Measurements from ENCODE around the gene P2RY8. TPM values are rescaled to one million over a fixed set of nuclear protein-coding genes. Genes with fewer than 3 reads are reported as not detected.

The P2RY8 gene
- total RNA-seq, 1 donor from 2014 or later: 0.32 TPM

DNA sequence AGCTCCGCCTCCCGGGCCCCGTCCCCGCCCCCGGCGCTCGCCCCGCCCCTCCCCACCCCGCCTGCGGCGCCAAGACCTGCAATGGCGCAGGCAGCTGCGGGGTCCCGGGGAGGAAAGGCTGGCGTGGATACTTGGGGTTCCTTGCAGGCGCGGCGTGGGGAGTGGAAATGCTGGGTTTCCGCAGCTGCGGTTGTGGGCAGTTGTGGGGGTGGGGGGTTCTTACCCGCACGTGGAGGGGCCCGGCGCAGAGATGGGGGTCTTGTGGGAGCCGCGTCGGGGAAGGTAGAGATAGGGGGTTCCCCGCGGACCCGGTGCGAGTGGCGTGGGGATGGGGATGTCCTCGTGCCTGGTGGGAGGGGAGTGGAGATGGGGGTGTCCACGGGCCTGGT, 83.6 kb downstream of the P2RY8 start:
- H3K27me3 Mint-ChIP-seq (ENCODE audit: insufficient read depth, low read depth): peaks cover 3% of the 10 kb centered on the region
- H3K9me3 Mint-ChIP-seq: peaks cover 18% of the 10 kb centered on the region
- TF ChIP-seq, protein P1, sequence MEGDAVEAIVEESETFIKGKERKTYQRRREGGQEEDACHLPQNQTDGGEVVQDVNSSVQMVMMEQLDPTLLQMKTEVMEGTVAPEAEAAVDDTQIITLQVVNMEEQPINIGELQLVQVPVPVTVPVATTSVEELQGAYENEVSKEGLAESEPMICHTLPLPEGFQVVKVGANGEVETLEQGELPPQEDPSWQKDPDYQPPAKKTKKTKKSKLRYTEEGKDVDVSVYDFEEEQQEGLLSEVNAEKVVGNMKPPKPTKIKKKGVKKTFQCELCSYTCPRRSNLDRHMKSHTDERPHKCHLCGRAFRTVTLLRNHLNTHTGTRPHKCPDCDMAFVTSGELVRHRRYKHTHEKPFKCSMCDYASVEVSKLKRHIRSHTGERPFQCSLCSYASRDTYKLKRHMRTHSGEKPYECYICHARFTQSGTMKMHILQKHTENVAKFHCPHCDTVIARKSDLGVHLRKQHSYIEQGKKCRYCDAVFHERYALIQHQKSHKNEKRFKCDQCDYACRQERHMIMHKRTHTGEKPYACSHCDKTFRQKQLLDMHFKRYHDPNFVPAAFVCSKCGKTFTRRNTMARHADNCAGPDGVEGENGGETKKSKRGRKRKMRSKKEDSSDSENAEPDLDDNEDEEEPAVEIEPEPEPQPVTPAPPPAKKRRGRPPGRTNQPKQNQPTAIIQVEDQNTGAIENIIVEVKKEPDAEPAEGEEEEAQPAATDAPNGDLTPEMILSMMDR (IDR thresholded peaks at IDR 0.05): no peak
- TF ChIP-seq EZH2 (IDR thresholded peaks at IDR 0.05): no peak
- no peak for TF ChIP-seq EZH2phosphoT487 (IDR thresholded peaks at IDR 0.05)
- peak overlapping the region; percentile 85 for H3K4me3 Mint-ChIP-seq
- peaks cover 5% of the 10 kb centered on the region for H3K4me1 Mint-ChIP-seq
- peaks cover 42% of the 10 kb centered on the region for H3K79me2 ChIP-seq (ENCODE audit: low read depth)
- no peak overlapping the region for H3K27ac Mint-ChIP-seq
- peaks cover 5% of the 10 kb centered on the region for H3K36me3 ChIP-seq
- peak overlapping the region; percentile 82 for H3K4me3 ChIP-seq
- H4K20me1 ChIP-seq (ENCODE audit: low read depth): peaks cover 8% of the 10 kb centered on the region
- H2AFZ ChIP-seq (replicated peaks): no peak overlapping the region
- H3F3A ChIP-seq (ENCODE audit: low read depth): peaks cover 10% of the 10 kb centered on the region
- H3K27me3 ChIP-seq: no peaks in the 10 kb centered on the region
- peaks cover 2% of the 10 kb centered on the region for H3K4me1 ChIP-seq
- peaks cover 5% of the 10 kb centered on the region for H3K9me3 ChIP-seq (ENCODE audit: low read depth)
- H3K36me3 Mint-ChIP-seq: peaks cover 15% of the 10 kb centered on the region
- no peak overlapping the region for H3K27ac ChIP-seq
- H3K9ac ChIP-seq: no peak overlapping the region
- H3K4me2 ChIP-seq: peak overlapping the region; percentile 78
- DNase-seq (ENCODE audit: low spot score): no peak

DNA sequence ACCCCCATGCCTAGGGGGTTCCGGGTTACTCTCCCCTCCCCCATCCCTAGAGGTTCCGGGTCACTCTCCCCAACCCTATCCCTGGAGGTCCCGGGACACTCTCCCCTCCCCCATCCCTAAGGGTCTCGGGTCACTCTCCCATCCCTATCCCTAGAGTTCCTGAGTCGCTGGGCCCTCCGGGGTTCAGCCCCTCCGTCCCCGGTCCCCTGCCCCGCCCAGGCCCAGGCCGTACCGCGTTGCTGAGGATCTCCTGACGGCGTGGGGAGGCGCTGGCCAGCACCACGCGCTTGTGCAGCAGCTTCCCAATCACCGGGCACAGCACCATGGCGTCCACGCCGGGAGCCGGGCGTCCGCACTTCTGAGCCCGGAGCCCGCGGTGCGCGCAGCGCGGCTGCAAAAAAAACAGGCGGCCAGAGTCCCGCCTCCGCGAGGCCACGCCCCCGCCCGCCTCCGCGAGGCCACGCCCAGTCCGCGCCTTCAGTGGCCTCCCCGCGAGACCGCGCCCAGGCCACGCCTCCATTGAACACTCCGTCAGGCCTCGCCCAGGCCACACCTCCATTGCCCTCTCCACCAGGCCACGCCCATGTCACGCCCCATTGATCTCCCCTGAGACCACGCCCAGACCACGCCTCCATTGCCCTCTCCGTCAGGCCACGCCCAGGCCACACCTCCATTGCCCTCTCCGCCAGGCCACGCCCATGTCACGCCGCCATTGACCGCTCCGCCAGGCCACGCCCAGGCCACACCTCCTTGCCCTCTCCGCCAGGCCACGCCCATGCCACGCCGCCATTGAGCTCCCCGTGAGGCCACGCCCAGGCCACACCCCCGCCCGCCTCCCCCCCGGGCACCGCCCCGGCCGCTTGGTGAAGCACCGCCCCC, 84.2 kb downstream of the P2RY8 start, which contains the start of gene ASMTL:
TSS of gene ASMTL (minus strand) at position 394 of the 879 bp plus-strand sequence. CDS start at position 325, 69 bp downstream.
- Histone ChIP-seq H3K9me3 (ENCODE audit: low read depth) (peaks cover 9% of the 10 kb centered on the region), H3K27ac (peak within 1 kb of the TSS; percentile 55), H3K4me3 (peak within 1 kb of the TSS; percentile 98), H3F3A (ENCODE audit: low read depth) (peaks cover 10% of the 10 kb centered on the region), H3K36me3 (peaks cover 5% of the 10 kb centered on the region), H2AFZ (replicated peaks) (no peak within 1 kb of the TSS), H3K79me2 (ENCODE audit: low read depth) (peaks cover 48% of the 10 kb centered on the region), H3K9ac (peak within 1 kb of the TSS; percentile 84), H3K4me1 (peaks cover 2% of the 10 kb centered on the region), H3K27me3 (no peaks in the 10 kb centered on the region), H3K4me2 (peak within 1 kb of the TSS; percentile 79), H4K20me1 (ENCODE audit: low read depth) (peaks cover 8% of the 10 kb centered on the region)
- peak within 1 kb of the TSS; percentile 92 for H3K4me3 Mint-ChIP-seq
- H3K27ac Mint-ChIP-seq: peak within 1 kb of the TSS; percentile 91
- H3K36me3 Mint-ChIP-seq: peaks cover 22% of the 10 kb centered on the region
- TF ChIP-seq, protein P1 (IDR thresholded peaks at IDR 0.05): no peak
- TF ChIP-seq EZH2phosphoT487 (IDR thresholded peaks at IDR 0.05): no peak
- TF ChIP-seq EZH2 (IDR thresholded peaks at IDR 0.05): no peak
- peaks cover 3% of the 10 kb centered on the region for H3K27me3 Mint-ChIP-seq (ENCODE audit: insufficient read depth, low read depth)
- peak; percentile 100 for DNase-seq (ENCODE audit: low spot score)
- H3K9me3 Mint-ChIP-seq: peaks cover 24% of the 10 kb centered on the region
- H3K4me1 Mint-ChIP-seq: peaks cover 5% of the 10 kb centered on the region

- Histone ChIP-seq H3K27me3 (no peaks in the 10 kb centered on the region), H3K79me2 (ENCODE audit: low read depth) (peaks cover 57% of the 10 kb centered on the region), H4K20me1 (ENCODE audit: low read depth) (peaks cover 8% of the 10 kb centered on the region), H3K9me3 (ENCODE audit: low read depth) (peaks cover 10% of the 10 kb centered on the region), H3K27ac (peak overlapping the region; percentile 55), H3K4me2 (peak overlapping the region; percentile 79), H3K9ac (peak overlapping the region; percentile 84), H3K4me3 (peak overlapping the region; percentile 98), H3K36me3 (peaks cover 5% of the 10 kb centered on the region), H2AFZ (replicated peaks) (no peak overlapping the region), H3K4me1 (peaks cover 2% of the 10 kb centered on the region), H3F3A (ENCODE audit: low read depth) (peaks cover 10% of the 10 kb centered on the region)
- no peak overlapping the region for H3K27ac Mint-ChIP-seq
- peaks cover 32% of the 10 kb centered on the region for H3K9me3 Mint-ChIP-seq
- TF ChIP-seq EZH2phosphoT487 (IDR thresholded peaks at IDR 0.05) (no peak), EZH2 (IDR thresholded peaks at IDR 0.05) (no peak)
- TF ChIP-seq, protein P1 (IDR thresholded peaks at IDR 0.05): no peak
- peak; percentile 23 for DNase-seq (ENCODE audit: low spot score)
- peak overlapping the region; percentile 92 for H3K4me3 Mint-ChIP-seq
- H3K27me3 Mint-ChIP-seq (ENCODE audit: insufficient read depth, low read depth): peaks cover 6% of the 10 kb centered on the region
- peaks cover 30% of the 10 kb centered on the region for H3K36me3 Mint-ChIP-seq
- H3K4me1 Mint-ChIP-seq: peaks cover 5% of the 10 kb centered on the region
These were observed 85.1 kb downstream of the P2RY8 start for GRCh38 chrX:1451661-1452515.

All from neural progenitor cell (in vitro differentiated cells).